ENCODE measurements around the gene SDS. TPM values are rescaled to one million over a fixed set of nuclear protein-coding genes. Genes with fewer than 3 reads are reported as not detected.
A peak's percentile ranks its signal among the peaks of the same experiment; 100 is the strongest.

Gene SDS
- total and polyA plus RNA-seq, 2 of the 8 experiments (the other 6 are each of a cell fraction or from before 2014, with no cell fraction given) = 0.21 TPM; not detected in 1

DNA sequence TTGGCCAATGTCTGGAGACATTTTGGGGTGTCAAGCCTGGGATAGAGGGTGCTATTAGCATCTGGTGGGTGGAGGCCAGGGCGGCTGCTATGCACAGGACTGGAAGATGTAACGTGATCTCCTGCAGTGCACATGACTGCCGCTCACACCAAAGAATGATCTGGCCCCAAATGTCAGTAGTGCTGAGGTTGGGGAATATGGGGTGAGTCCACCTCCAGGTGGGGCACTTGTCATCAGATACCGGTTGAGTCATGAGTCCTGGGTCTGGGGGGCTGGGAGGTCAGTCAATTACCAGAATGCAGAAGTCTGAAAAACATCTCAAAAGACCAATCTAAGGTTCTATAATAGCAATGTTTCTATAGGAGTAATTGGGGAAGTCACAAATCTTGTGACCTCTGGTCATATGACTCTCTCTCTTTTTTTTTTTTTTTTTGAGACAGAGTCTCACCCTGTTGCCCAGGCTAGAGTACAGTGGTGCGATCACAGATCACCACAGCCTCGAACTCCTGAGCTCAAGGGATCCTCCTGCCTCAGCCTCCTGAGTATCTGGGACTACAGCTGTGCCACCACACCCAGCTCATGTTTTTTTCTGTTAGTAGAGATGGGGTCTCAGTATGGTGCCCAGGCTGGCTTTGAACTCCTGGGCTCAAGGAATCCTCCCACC lies 12.5 kb upstream of the SDS start:
- Histone ChIP-seq H3K79me2 (ENCODE audit: control insufficient read depth in 1 of 2, insufficient read depth in 2 of 2, low read length in 2 of 2) (no peaks in the 10 kb centered on the region), H3K14ac (ENCODE audit: insufficient read length) (no peak overlapping the region), H3K23ac (ENCODE audit: insufficient read length) (no peak overlapping the region), H2BK20ac (ENCODE audit: low read length) (no peak overlapping the region), H3K36me3 (ENCODE audit: control insufficient read depth in 2 of 4, insufficient read depth in 4 of 4, low read length in 3 of 4) (no peaks in the 10 kb centered on the region), H4K8ac (ENCODE audit: extremely low read depth, insufficient read depth, low read length) (0 out of 2 replicates have a peak overlapping the region, but pooled peaks have one; percentile 43), H3K27me3 (replicated peaks in 1 of 4; ENCODE audit: control insufficient read depth in 3 of 4, extremely low read depth in 1 of 4, insufficient read depth in 3 of 4, low read length in 3 of 4) (no peaks in the 10 kb centered on the region), H3K56ac (replicated peaks; ENCODE audit: insufficient read length, low read depth, low read length) (no peak overlapping the region), H2BK12ac (ENCODE audit: low read depth, low read length) (peak overlapping the region; percentile 68; the same call in 1 of the 2 replicates), H4K91ac (replicated peaks; ENCODE audit: insufficient read length, low read length) (no peak overlapping the region), H3K23me2 (ENCODE audit: low read depth, low read length) (no peaks in the 10 kb centered on the region), H3K27ac (ENCODE audit: low read depth, low read length) (no peak overlapping the region), H4K20me1 (replicated peaks in 1 of 2; ENCODE audit: control insufficient read depth in 1 of 2, insufficient read depth in 2 of 2, low read length in 2 of 2) (no peaks in the 10 kb centered on the region), H2BK5ac (ENCODE audit: low read depth, low read length) (no peak overlapping the region), H4K5ac (ENCODE audit: insufficient read length, low read depth, low read length) (no peak overlapping the region), H3K9me3 (ENCODE audit: insufficient read depth in 2 of 2, low read depth in 1 of 2, low read length in 1 of 2) (no peaks in the 10 kb centered on the region), H3K4ac (replicated peaks; ENCODE audit: insufficient read length, low read depth, low read length) (no peak overlapping the region), H3K4me1 (replicated peaks in 1 of 4; ENCODE audit: control insufficient read depth in 3 of 4, insufficient read depth in 4 of 4, low read length in 3 of 4) (no peaks in the 10 kb centered on the region), H2AK5ac (ENCODE audit: low read depth, low read length) (no peak overlapping the region), H3K4me3 (ENCODE audit: extremely low read depth in 1 of 4, insufficient read depth in 2 of 4, low read depth in 3 of 4, low read length in 4 of 4) (no peak overlapping the region), H2BK120ac (replicated peaks; ENCODE audit: low read depth, low read length) (no peak overlapping the region), H3K79me1 (ENCODE audit: low read depth, low read length) (no peaks in the 10 kb centered on the region), H3K4me2 (ENCODE audit: insufficient read depth in 1 of 2, low read depth in 2 of 2, low read length in 2 of 2) (no peak overlapping the region), H2AFZ (ENCODE audit: low read length) (no peak overlapping the region), H3K18ac (ENCODE audit: extremely low read depth, low read length) (no peak overlapping the region), H3K9ac (replicated peaks in 1 of 4; ENCODE audit: extremely low read depth in 1 of 4, low read depth in 3 of 4, low read length in 3 of 4) (no peak overlapping the region), H2BK15ac (ENCODE audit: low read length) (no peak overlapping the region)
- DNase-seq (ENCODE audit: low read depth in 1 of 2, low spot score in 2 of 2) (no peak), FAIRE-seq (no peak)
- CTCF ChIA-PET (ENCODE audit: partially characterized antibody) = interaction anchor here (8.8 kb wide), 1 partner anchor 8 kb away, joined by 53 read pairs; no protein-coding TSS in a partner anchor
- WGBS, 2 experiments (ENCODE audit: extremely low coverage in 1 of 2, insufficient coverage in 1 of 2, insufficient read length in 1 of 2, insufficient replicate concordance in 2 of 2, low coverage in 1 of 2, low lambda C conversion rate in 2 of 2, missing lambda C conversion rate in 1 of 2) = 85% methylated on average over 5 of the region's 6 CpGs; no CpG with 5 or more reads in 1 of the 2 experiments
- TF ChIP-seq KDM5A (IDR thresholded peaks at IDR 0.05; ENCODE audit: low read length) (no peak), HDAC6 (IDR thresholded peaks at IDR 0.05; ENCODE audit: low read depth, low read length) (no peak)
- POLR2A ChIA-PET (ENCODE audit: partially characterized antibody) = interaction anchor here (0.7 kb wide), 1 partner anchor 9 kb away, joined by 3 read pairs; no protein-coding TSS in a partner anchor
